Erythroblast (primary cell): ENCODE results near the gene AJM1.

Experiments
- GATA1 ChIP-seq: IDR thresholded peaks from 2 replicates; pipeline ENCODE4 v1.6.1; 2011; ENCODE audit warnings: low read depth, mild to moderate bottlenecking, control low read depth, low read length, moderate library complexity
- POLR2A ChIP-seq: IDR thresholded peaks from 2 replicates; pipeline ENCODE4 v1.6.1; 2011; ENCODE audit warnings: mild to moderate bottlenecking, low read length

- TF ChIP-seq POLR2A (no peak), GATA1 (no peak)
These were observed 8.8 kb downstream of the AJM1 start for GRCh38 chr9:136850866-136851775.
